GM19372 (cell line): Measurements from ENCODE around the gene KLHL5.
A peak's percentile ranks its signal among the peaks of the same experiment; 100 is the strongest.
"Not testable (repeated sequence)": the region's sequence is repeated elsewhere in the genome, so short reads cannot be mapped to it uniquely, and the experiment has no call there.

Experiments used
- ATAC-seq: cut with Tn5 transposase; IDR thresholded peaks from one replicate; pipeline ENCODE4 v1.9.1; 2021; ENCODE audit warnings: mild to moderate bottlenecking, low read depth, moderate library complexity; ENCODE audit not compliant: unreplicated experiment

KLHL5 gene

GRCh38 chr4:39096847-39097246, 34.8 kb downstream of the KLHL5 start:
- no peak for ATAC-seq

GRCh38 chr4:39097290-39097689, 35.3 kb downstream of the KLHL5 start:
- ATAC-seq, result no peak

- ATAC-seq, result no peak
These were observed 40.3 kb downstream of the KLHL5 start for GRCh38 chr4:39102297-39102696.

- ATAC-seq, result no peak
These were observed 41.3 kb downstream of the KLHL5 start for GRCh38 chr4:39103291-39103690.

GRCh38 chr4:39104255-39104654, 42.2 kb downstream of the KLHL5 start:
- no peak for ATAC-seq

- no peak for ATAC-seq
These were observed 44.0 kb downstream of the KLHL5 start for GRCh38 chr4:39106011-39106410.

GRCh38 chr4:39114436-39114835, 52.4 kb downstream of the KLHL5 start:
- ATAC-seq, result no peak

- no peak for ATAC-seq
These were observed 56.1 kb downstream of the KLHL5 start for GRCh38 chr4:39118034-39118658.

- ATAC-seq, result no peak
These were observed 58.4 kb downstream of the KLHL5 start for GRCh38 chr4:39120418-39120817.

- ATAC-seq, result peak; percentile 61
These were observed 63.0 kb downstream of the KLHL5 start for GRCh38 chr4:39124885-39125599.

GRCh38 chr4:39125600-39125985, 63.6 kb downstream of the KLHL5 start:
- ATAC-seq, result no peak

GRCh38 chr4:39126256-39127095, 64.4 kb downstream of the KLHL5 start:
- ATAC-seq, result no peak

- ATAC-seq, result no peak
These were observed 71.6 kb downstream of the KLHL5 start for GRCh38 chr4:39133623-39134022.

GRCh38 chr4:39134683-39135306, 72.8 kb downstream of the KLHL5 start:
- ATAC-seq, result no peak

GRCh38 chr4:39138227-39138626, 76.2 kb downstream of the KLHL5 start:
- ATAC-seq, result not testable (repeated sequence)

- ATAC-seq, result no peak
These were observed 84.2 kb downstream of the KLHL5 start for GRCh38 chr4:39146211-39146610.

- no peak for ATAC-seq
These were observed 92.0 kb downstream of the KLHL5 start for GRCh38 chr4:39154009-39154408.

- ATAC-seq, result no peak
These were observed 95.5 kb downstream of the KLHL5 start for GRCh38 chr4:39157520-39157919.

GRCh38 chr4:39166177-39166576, 104.1 kb downstream of the KLHL5 start:
- ATAC-seq, result no peak

GRCh38 chr4:39166669-39167068, 104.6 kb downstream of the KLHL5 start:
- no peak for ATAC-seq

- no peak for ATAC-seq
These were observed 107.4 kb downstream of the KLHL5 start for GRCh38 chr4:39169426-39169825.
